D341Med (cell line): ENCODE data around the gene YBX3.

Source experiments
- DNase-seq: peaks from one replicate; pipeline ENCODE4 v3.0.0; 2012; ENCODE audit warnings: low spot score

Gene YBX3

DNA sequence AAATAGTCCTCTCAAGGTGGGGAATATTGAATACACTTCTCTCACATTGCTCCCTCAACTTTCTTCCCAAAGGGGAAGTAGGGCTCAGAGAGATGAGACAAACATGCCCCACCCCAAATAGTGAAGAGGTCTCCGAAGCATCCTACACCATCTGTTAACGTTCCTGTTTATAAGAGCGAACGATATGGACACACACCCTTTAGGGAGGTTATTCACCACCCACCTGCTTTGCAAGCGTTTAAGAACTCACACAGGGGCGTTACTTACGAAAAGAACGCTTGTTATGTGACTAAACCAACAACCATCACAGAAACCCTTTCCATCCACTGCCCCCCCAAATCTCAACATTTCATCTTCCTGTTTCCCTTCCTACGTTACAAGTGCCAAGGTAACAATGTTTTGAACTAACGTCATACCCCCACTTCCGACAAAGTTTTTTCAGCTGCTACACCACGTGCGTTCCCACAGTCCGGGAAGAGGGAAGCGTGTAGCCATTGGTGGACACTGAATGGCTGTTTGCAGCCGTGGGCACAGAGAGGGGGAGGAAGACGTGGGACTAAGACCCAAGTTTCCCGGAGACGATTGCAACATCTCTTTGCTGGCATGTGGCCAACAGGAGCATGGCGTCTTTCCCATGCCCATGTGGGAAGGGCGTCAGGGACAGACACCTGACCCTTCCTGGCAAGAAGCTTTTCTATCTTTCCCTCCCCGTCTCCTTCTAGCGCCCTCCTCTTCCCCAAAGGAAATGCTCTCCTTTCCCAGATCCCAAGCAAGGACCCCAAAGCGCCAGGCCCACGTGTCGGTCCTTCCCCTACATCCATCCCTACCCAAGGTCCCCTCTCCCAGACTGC is 1.2 kb downstream of the YBX3 start:
- DNase-seq = peak; percentile 73

- DNase-seq = no peak
Measured at GRCh38 chr12:10720974-10721650, 2.0 kb downstream of the YBX3 start.

DNA sequence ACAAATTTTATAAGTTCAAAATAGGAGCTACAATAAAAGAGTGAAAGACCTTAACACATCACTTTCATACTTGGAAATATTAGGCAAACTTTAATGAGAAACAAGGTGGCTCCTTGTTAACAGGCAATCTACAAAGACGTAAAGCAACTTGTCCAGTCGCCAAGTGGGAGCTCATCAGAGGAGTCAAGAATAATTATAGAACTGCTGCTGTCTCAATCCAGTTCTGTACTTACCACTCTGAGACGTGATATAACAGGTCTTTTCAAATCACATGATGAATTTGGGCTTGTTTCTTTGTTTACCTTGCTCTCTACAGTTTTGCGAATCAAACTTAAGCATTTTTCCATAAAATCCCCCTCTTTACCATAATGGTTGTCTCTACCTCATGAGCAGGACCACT is 3.6 kb downstream of the YBX3 start:
- DNase-seq = no peak

DNA sequence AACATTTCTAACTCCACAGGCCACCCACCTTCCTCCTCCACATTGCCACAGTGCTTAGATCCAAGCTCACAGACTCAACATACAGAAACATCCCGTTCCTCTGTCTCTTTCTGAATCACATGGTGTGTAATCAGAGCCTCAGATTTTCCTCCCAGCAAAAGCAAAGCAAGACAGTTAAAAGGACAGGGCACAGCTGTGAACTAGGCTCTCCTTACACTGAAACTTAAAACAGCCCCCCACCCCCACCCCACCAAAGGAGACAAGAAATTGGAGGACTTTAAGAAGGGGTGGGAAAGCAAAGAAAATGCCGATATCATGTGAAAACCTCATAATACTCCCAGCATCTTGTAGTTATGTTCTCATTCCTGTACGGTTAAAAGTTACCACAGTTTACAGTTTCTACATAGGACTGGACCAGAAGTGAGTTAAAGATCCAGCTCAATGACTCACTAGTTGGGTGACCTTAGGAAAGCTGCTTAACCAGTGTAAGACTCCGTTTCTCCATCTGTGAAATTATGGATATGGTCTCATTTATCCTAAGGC is 4.8 kb downstream of the YBX3 start:
- no peak for DNase-seq

- DNase-seq = no peak
Measured at GRCh38 chr12:10717410-10717809, 5.7 kb downstream of the YBX3 start.

- peak; percentile 45 for DNase-seq
Measured at GRCh38 chr12:10716704-10717315, 6.3 kb downstream of the YBX3 start.

- DNase-seq = no peak
Measured at GRCh38 chr12:10716277-10716676, 6.8 kb downstream of the YBX3 start.

- DNase-seq = no peak
Measured at GRCh38 chr12:10715491-10715890, 7.6 kb downstream of the YBX3 start.

- DNase-seq = no peak
Measured at GRCh38 chr12:10709808-10710207, 13.3 kb downstream of the YBX3 start.

GRCh38 chr12:10708862-10709261 is 14.3 kb downstream of the YBX3 start:
- no peak for DNase-seq

DNA sequence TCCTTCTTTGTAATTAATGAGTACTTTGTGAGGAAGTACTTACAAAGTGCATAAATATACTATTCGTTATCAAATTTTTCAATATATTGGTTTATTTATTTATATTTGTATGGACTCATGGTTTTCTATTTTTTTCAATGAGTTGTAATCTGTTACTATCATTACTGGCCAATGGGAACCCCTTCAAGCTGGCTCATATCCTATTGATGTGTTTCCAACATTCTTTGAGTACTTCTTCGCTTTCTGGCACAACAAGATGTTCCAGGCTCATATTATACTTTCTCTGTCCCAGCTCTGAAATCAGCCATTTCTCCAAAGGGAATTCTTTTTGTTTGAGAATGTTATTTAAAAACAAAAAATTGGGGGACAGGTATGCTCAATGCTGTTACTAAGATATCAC is 17.5 kb downstream of the YBX3 start:
- no peak for DNase-seq

- DNase-seq = no peak
Measured at GRCh38 chr12:10701843-10702242, 21.3 kb downstream of the YBX3 start.

GRCh38 chr12:10701131-10701681 is 21.9 kb downstream of the YBX3 start:
- no peak for DNase-seq

- no peak for DNase-seq
Measured at GRCh38 chr12:10700581-10700980, 22.5 kb downstream of the YBX3 start.

GRCh38 chr12:10697862-10698261 is 25.3 kb downstream of the YBX3 start:
- no peak for DNase-seq

- DNase-seq = no peak
Measured at GRCh38 chr12:10697156-10697555, 26.0 kb downstream of the YBX3 start.

GRCh38 chr12:10690906-10691305 is 32.2 kb downstream of the YBX3 start:
- no peak for DNase-seq

DNA sequence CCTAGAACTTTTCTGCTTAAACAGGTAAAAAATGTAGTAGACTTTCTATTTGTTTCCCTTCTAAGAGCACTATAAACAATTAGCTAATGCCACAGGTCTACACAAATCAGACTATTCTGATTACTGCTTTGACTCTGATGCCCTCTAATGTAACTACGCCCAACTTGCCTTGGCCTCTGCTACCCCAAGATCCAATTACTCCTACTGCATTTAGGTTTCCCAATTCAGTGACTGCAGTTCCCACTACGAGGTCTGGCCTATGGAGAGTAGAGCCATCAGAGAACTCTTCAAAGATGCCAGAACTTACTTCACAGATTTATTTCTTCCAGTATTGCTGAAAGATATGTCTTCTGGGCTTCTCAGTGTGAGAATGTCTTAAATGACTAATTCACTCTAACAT is 34.0 kb downstream of the YBX3 start:
- DNase-seq = no peak

GRCh38 chr12:10688042-10688441 is 35.1 kb downstream of the YBX3 start:
- DNase-seq = no peak

DNA sequence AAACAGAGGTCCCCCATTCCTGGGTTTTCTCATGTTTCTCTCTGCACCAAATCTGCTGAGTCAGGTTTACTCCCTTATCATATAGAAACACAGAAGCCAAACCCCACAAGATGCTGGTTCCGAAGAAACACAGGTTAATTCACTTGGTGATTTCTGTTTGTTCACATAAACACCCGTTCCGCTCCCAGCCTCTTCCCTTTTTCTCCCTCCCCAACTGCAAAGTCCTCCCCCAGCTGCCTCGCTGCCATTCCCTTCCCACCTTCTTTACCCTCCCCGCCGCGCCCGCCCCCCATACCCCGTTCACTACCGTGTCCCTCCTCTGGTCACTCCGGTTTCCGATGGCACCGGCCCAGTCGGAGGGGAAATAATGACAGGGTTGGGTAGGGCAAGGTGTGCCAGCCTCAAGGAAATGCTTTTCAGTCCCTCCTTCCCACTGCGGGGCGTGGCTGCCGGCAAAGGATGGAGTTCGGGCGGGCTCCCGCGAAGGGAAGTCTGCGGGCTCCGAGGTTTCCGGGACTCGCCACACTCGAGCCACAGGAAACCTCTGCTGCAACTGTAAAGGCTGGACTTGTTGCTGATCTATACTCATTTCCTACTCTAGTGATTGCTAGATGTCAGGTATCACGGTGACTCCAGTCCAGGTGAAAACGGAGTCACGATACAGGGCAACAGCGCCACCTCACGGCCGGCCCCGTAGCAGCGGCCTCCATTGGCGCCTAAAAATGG is 49.3 kb downstream of the YBX3 start, which contains the start of gene STYK1:
TSS of gene STYK1 (minus strand) at position 394 of the 726 bp plus-strand sequence. CDS start 39,434 bp downstream, outside the sequence.
- DNase-seq = peak; percentile 82

DNA sequence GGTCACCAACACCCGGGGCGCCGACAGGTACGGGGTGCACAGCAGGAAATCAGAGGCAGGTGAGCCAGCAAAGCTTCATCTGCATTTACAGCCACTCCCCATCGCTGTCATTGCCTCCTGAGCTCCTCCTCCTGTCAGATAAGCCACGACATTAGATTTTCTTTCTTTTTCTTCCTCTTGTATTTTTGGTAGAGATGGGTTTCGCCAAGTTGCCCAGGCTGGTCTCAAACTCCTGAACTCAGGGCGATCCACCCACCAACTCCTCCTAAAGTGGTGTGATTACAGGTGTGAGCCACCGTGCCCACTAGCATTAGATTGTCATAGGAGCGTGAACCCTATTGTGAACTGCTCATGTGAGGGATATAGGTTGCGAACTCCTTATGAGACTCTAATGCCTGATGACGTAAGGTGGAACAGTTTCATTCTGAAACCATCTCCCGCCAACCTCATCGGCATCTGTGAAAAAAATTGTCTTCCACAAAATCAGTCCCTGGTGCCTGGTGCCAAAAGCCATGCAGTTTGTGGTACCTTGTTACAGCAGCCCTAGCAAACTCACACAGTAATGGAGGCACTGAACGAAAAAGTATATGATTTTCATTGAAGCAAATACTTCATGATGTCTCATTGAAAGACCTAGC is 50.8 kb downstream of the YBX3 start:
- no peak for DNase-seq
